Activated naive CD8-positive, alpha-beta T cell treated with anti-CD3 and anti-CD28 coated beads, Interleukin-2, amount 10 ng/mL, durations not matched to agents 7 days and 5 days (primary cell): ENCODE results near the gene AP1G1. TPM values are rescaled to one million over a fixed set of nuclear protein-coding genes. Genes with fewer than 3 reads are reported as not detected.
"Not testable (repeated sequence)": the region's sequence is repeated elsewhere in the genome, so short reads cannot be mapped to it uniquely, and the experiment has no call there.

Experiments
- ATAC-seq: fragments of 150-1000 bp; cut with Tn5 transposase; one replicate; pipeline ENCODE4 v1.10.0; 2021; ENCODE audit warnings: low read depth, moderate library complexity
- POLR2A ChIA-PET: fragments of 350-600 bp; sonication (Branson Sonifier 250); formaldehyde crosslinking; loops from one replicate; lab custom pipeline; 2021; ENCODE audit warnings: antibody characterized with exemption; lab: Charles Lee
- DNase-seq: peaks from one replicate; pipeline ENCODE4 v3.0.0; 2021
- H3K27ac Mint-ChIP-seq: one replicate; pipeline ENCODE4 v1.8.0; 2022; ENCODE audit warnings: mild to moderate bottlenecking, mixed read lengths
- H3K27me3 Mint-ChIP-seq: one replicate; pipeline ENCODE4 v1.8.0; 2022; ENCODE audit warnings: mild to moderate bottlenecking, moderate library complexity, mixed read lengths
- H3K36me3 Mint-ChIP-seq: one replicate; pipeline ENCODE4 v1.8.0; 2021; ENCODE audit warnings: mild to moderate bottlenecking, mixed read lengths
- H3K4me1 Mint-ChIP-seq: one replicate; pipeline ENCODE4 v1.8.0; 2021; ENCODE audit warnings: mixed read lengths
- H3K4me3 Mint-ChIP-seq: one replicate; pipeline ENCODE4 v1.8.0; 2022; ENCODE audit warnings: mild to moderate bottlenecking, moderate library complexity, mixed read lengths
- H3K9me3 Mint-ChIP-seq: one replicate; pipeline ENCODE4 v1.8.0; 2021; ENCODE audit warnings: mixed read lengths
- total RNA-seq, 2 experiments: library from RNA; stranded (reverse); gene quantifications; one replicate each; pipeline ENCODE4 v1.2.3, GENCODE V29; 2021

The AP1G1 gene
- total RNA-seq, 2 experiments from 2014 or later = 86.3 to 93.2 TPM

DNA sequence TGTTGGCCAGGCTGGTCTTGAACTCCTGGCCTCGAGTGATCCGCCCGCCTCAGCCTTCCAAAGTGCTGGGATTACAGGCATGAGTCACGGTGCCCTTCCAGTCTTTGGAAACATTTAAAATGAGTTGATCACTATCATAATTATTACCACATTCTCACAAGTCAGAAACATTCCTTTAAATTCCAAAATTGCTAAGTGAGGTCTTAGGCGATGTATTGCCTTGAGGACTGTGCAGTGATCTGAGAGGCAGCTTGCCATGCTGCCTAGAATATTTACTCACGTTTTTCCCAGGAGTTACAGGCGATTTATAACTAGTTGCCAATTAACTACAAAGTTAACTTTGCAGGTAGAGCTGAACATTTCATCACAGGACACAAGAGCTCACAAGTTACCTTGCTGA is 31.4 kb upstream of the AP1G1 start:
- H3K9me3 Mint-ChIP-seq = no peaks in the 10 kb centered on the region
- no peaks in the 10 kb centered on the region for H3K36me3 Mint-ChIP-seq
- H3K27ac Mint-ChIP-seq = no peak overlapping the region
- no peaks in the 10 kb centered on the region for H3K27me3 Mint-ChIP-seq
- DNase-seq (no peak), ATAC-seq (no peak)
- no peak overlapping the region for H3K4me3 Mint-ChIP-seq
- peaks cover 5% of the 10 kb centered on the region for H3K4me1 Mint-ChIP-seq
- POLR2A ChIA-PET = no interaction called here

- peaks cover under 1% of the 10 kb centered on the region for H3K4me1 Mint-ChIP-seq
- H3K27me3 Mint-ChIP-seq = no peaks in the 10 kb centered on the region
- no peak for ATAC-seq
- H3K9me3 Mint-ChIP-seq = no peaks in the 10 kb centered on the region
- no peak for DNase-seq
- H3K27ac Mint-ChIP-seq = no peak overlapping the region
- POLR2A ChIA-PET = no interaction called here
- no peaks in the 10 kb centered on the region for H3K36me3 Mint-ChIP-seq
- H3K4me3 Mint-ChIP-seq = no peak overlapping the region
These were observed 28.5 kb upstream of the AP1G1 start for GRCh38 chr16:71837150-71837549.

GRCh38 chr16:71834291-71834690 is 25.7 kb upstream of the AP1G1 start:
- POLR2A ChIA-PET = no interaction called here
- peaks cover 2% of the 10 kb centered on the region for H3K27me3 Mint-ChIP-seq

DNA sequence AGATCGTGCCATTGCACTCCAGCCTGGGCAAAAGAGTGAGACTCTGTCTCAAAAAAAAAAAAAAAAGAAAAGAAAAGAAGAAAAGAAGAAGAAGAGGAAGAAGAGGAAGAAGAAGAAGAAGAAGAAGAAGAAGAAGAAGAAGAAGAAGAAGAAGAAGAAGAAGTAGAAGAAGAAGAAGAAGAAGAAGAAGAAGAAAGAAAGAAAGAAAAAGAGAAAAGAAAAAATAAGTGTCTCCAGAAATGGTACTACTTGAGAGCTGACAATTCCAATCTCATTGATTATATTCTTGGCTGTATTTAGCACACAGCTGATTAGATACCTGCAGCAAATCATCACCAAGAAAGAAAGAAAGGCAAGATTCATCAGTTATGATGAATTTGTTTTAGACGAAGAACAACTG is 23.5 kb upstream of the AP1G1 start:
- POLR2A ChIA-PET, H3K4me1 Mint-ChIP-seq, H3K27me3 Mint-ChIP-seq, H3K9me3 Mint-ChIP-seq, ATAC-seq, H3K36me3 Mint-ChIP-seq, H3K27ac Mint-ChIP-seq, DNase-seq, H3K4me3 Mint-ChIP-seq: not testable (repeated sequence)

More at GRCh38 chr16:71834291-71834690, 25.7 kb upstream of the AP1G1 start:
- Mint-ChIP-seq H3K36me3 (no peaks in the 10 kb centered on the region), H3K27ac (no peak overlapping the region), H3K4me3 (no peak overlapping the region), H3K9me3 (no peaks in the 10 kb centered on the region), H3K4me1 (no peaks in the 10 kb centered on the region)
- no peak for ATAC-seq
- DNase-seq = no peak

DNA sequence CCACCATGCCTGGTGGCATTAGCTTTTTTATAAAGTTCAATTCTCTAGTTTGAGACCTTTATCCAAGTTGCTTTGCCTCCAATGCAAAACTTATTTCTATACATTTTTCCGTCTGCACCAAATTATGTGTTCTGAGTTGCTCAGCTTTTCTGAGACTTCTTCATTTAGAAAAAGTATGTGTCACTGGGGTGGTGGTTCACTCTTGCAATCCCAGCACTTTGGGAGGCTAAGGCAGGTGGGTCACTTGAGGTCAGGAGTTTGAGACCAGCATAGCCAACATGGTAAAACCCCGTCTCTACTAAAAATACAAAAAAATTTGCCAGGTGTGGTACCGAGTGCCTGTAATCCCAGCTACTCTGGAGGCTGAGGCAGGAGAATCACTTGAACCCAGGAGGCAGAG is 23.1 kb upstream of the AP1G1 start:
- ATAC-seq, H3K27me3 Mint-ChIP-seq, DNase-seq, H3K4me1 Mint-ChIP-seq, H3K36me3 Mint-ChIP-seq, POLR2A ChIA-PET, H3K4me3 Mint-ChIP-seq, H3K9me3 Mint-ChIP-seq, H3K27ac Mint-ChIP-seq: not testable (repeated sequence)

DNA sequence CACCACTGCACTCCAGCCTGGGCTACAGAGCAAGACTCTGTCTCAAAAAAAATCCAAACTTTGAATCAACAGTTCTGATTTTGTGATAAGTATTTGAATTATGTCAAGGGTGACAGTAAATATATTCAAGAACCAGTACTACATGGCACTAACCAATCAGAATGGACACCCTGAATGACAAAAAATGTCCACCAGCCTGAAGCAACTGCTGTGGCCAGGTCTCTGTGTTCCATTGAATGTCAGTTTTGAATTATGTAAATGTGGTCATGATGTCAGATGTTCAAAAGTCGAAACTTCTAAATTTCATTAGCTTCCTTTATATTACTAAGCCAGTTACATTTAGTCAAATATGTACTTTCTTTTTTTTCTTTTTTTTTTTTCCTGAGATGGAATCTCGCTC is 21.7 kb upstream of the AP1G1 start:
- peaks cover 2% of the 10 kb centered on the region for H3K27me3 Mint-ChIP-seq
- H3K27ac Mint-ChIP-seq = no peak overlapping the region
- no peak overlapping the region for H3K4me3 Mint-ChIP-seq
- H3K36me3 Mint-ChIP-seq = peaks cover 6% of the 10 kb centered on the region
- no peaks in the 10 kb centered on the region for H3K4me1 Mint-ChIP-seq
- POLR2A ChIA-PET = no interaction called here
- ATAC-seq = no peak
- no peaks in the 10 kb centered on the region for H3K9me3 Mint-ChIP-seq
- DNase-seq = no peak

- peaks cover 6% of the 10 kb centered on the region for H3K36me3 Mint-ChIP-seq
- no peaks in the 10 kb centered on the region for H3K4me1 Mint-ChIP-seq
- H3K27me3 Mint-ChIP-seq = peaks cover 2% of the 10 kb centered on the region
- no peak overlapping the region for H3K27ac Mint-ChIP-seq
- DNase-seq = no peak
- H3K9me3 Mint-ChIP-seq = no peaks in the 10 kb centered on the region
- no peak for ATAC-seq
- POLR2A ChIA-PET = interaction anchor here (0.5 kb wide), 1 partner anchor 65 kb away, joined by 5 read pairs; no protein-coding TSS in a partner anchor
- no peak overlapping the region for H3K4me3 Mint-ChIP-seq
These were observed 17.9 kb upstream of the AP1G1 start for GRCh38 chr16:71826533-71827017.

DNA sequence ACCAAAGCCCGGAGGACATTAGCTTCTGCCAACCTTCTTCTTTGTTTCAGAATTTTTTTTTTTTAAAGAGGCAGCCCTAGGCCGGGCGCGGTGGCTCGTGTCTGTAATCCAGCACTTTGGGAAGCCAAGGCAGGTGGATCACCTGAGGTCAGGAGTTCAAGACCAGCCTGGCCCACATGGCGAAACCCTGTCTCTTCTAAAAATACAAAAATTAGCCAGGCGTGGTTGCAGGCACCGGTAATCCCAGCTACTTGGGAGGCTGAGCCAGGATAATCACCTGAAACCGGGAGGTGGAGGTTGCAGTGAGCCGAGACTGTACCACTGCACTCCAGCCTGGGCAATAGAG is 8.5 kb upstream of the AP1G1 start:
- DNase-seq, H3K9me3 Mint-ChIP-seq, H3K4me1 Mint-ChIP-seq, H3K27ac Mint-ChIP-seq, ATAC-seq, H3K36me3 Mint-ChIP-seq, H3K27me3 Mint-ChIP-seq, POLR2A ChIA-PET, H3K4me3 Mint-ChIP-seq: not testable (repeated sequence)

DNA sequence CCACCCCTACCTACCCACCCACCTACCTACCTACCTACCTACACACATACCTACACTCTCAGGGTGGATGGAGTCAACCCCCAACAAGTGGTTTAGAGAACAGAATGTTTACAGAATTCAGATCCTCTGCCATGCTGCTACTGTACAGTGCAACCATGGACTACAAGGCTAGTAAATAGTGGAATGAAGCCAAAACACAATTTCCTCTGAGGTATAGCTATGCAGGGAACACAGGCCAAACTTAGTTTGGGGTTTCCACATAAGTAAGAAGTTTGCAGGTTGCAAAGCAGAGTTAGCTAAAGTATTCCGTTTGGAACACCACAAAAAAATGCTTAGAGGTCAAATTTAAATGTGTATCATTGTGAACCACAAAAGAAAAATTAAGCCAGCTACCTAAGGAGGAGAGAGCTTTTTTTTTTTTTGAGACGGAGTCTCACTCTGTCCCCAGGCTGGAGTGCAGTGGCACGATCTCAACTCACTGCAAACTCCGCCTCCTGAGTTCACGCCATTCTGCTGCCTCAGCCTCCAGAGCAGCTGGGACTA is 2.7 kb upstream of the AP1G1 start:
- Mint-ChIP-seq H3K27me3 (no peaks in the 10 kb centered on the region), H3K36me3 (no peaks in the 10 kb centered on the region), H3K4me3 (no peak overlapping the region), H3K9me3 (no peaks in the 10 kb centered on the region), H3K4me1 (peaks cover 15% of the 10 kb centered on the region), H3K27ac (no peak overlapping the region)
- POLR2A ChIA-PET = interaction anchor here (1.3 kb wide), 1 partner anchor 71 kb away, joined by 4 read pairs; no protein-coding TSS in a partner anchor
- no peak for ATAC-seq
- no peak for DNase-seq

DNA sequence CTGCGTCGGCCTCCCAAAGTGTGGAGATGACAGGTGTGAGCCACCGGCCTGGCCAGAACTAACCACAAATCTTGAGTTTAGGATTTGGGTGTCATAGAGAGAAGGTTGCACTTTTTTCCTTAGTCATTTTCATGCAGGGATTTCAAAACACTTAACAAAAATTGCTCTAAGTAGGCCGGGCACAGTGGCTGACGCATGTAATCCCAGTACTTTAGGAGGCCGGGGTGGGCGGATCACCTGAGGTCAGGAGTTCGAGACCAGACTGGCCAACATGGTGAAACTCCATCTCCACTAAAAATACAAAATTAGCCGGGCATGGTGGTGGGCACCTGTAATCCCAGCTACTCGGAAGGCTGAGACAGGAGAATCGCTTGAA is 1.5 kb upstream of the AP1G1 start:
- POLR2A ChIA-PET = interaction anchor here (0.6 to 3.5 kb wide), 3 partner anchors 73 to 110 kb away, joined by 4 to 52 read pairs (median 7); partner anchors contain the start of gene ZNF821
- not testable (repeated sequence) for DNase-seq, H3K36me3 Mint-ChIP-seq, H3K9me3 Mint-ChIP-seq, ATAC-seq, H3K27me3 Mint-ChIP-seq
- H3K4me3 Mint-ChIP-seq = peak overlapping the region; percentile 86
- peaks cover 16% of the 10 kb centered on the region for H3K4me1 Mint-ChIP-seq
- peak overlapping the region; percentile 100 for H3K27ac Mint-ChIP-seq

DNA sequence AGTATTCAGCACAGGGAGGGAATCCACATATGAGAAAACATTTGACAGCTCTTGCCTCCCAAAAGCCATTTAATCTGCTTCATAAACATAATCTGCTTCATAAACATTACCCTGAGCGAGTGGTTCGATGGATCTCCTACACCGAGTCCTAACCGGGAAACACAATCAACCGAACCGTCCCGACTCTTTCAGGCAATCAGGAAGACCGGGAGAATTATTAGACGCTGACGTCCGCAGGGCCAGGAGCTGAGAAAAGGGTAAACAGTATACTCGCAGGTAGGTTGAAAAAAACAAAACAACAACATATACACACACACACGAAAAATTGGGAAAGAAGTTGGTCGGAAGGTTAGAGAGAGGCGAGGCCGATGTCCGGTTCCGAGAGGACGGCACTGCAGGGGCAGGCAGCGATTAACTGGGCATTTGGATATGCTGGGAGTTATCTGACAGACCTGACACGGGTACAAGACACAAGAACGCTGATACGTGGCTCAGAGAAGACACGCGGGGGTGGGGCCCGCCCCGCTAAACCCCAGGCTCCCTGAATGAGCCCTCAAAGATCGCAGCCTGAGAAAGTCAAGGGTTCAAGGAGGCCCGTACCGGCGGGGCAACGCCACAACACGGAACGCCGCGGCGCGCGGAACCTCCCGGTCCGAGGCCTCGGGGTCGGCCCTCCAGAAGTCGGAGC is 585 bp downstream of the AP1G1 start:
- no peaks in the 10 kb centered on the region for H3K27me3 Mint-ChIP-seq
- H3K36me3 Mint-ChIP-seq = peaks cover 6% of the 10 kb centered on the region
- POLR2A ChIA-PET = interaction anchor here (0.9 to 3.5 kb wide), 11 partner anchors 13 to 243 kb away, joined by 3 to 52 read pairs (median 6); partner anchors contain the start of genes ATXN1L, IST1 and ZNF821
- peak overlapping the region; percentile 86 for H3K4me3 Mint-ChIP-seq
- ATAC-seq (peak; percentile 9), DNase-seq (no peak)
- H3K9me3 Mint-ChIP-seq = no peaks in the 10 kb centered on the region
- H3K4me1 Mint-ChIP-seq = peaks cover 24% of the 10 kb centered on the region
- H3K27ac Mint-ChIP-seq = peak overlapping the region; percentile 100

DNA sequence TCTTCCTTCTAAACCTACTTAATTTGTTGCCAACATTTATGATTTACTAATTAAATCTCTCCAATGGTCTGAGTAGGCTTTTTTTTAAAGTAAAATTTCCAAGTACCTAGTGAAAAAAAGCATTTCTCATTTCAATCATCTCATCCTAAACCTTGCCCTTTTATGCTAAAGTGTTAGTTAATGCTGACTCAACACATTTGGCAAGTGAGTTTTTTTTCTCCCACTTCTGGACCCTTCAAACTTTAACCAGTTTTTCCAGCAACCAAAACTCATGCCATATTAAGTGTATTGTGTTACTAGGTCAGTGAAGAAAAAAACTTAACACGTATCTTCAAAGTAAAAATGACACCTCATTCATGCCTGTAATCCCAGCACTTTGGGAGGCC is 5.3 kb downstream of the AP1G1 start:
- no peak for ATAC-seq
- H3K36me3 Mint-ChIP-seq = peaks cover 21% of the 10 kb centered on the region
- H3K27me3 Mint-ChIP-seq = no peaks in the 10 kb centered on the region
- DNase-seq = no peak
- H3K4me1 Mint-ChIP-seq = peaks cover 18% of the 10 kb centered on the region
- H3K9me3 Mint-ChIP-seq = no peaks in the 10 kb centered on the region
- H3K27ac Mint-ChIP-seq = peak overlapping the region; percentile 38
- POLR2A ChIA-PET = interaction anchor here (0.7 kb wide), 1 partner anchor 191 kb away, joined by 4 read pairs; no protein-coding TSS in a partner anchor
- H3K4me3 Mint-ChIP-seq = no peak overlapping the region

DNA sequence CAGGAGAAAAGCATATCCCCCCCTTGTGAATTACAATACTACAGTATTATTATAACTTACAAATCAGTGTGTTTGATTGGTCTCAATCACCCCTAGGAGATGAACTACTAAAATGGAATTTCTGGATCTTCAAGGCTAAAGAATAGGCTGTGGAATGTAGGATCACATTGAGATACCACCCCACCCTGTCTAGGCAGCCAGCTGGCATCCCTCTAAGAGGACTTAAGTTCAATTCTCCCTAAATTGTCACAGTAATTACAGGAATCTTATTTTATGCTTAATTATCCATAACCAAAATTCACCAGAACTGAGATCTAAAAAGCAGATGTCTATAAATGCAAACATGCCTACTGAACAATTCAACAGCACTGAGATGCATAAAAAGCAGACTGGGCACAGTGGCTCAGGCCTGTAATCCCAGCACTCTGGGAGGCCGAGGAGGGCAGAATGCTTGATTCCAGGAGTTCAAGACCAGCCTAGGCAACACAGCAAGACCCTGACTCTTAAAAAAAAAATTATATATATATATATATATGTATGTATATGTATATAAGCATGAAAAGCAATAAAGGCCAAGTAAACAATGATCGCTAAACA is 12.0 kb downstream of the AP1G1 start:
- Mint-ChIP-seq H3K4me1 (peaks cover 34% of the 10 kb centered on the region), H3K9me3 (no peaks in the 10 kb centered on the region), H3K27ac (no peak overlapping the region), H3K27me3 (no peaks in the 10 kb centered on the region), H3K4me3 (no peak overlapping the region), H3K36me3 (peaks cover 30% of the 10 kb centered on the region)
- POLR2A ChIA-PET = interaction anchor here (1.9 kb wide), 1 partner anchor 12 kb away, joined by 11 read pairs; the partner anchor contains the start of gene AP1G1
- no peak for DNase-seq
- ATAC-seq = no peak
